HL-60 (cell line): ENCODE results near the gene KBTBD8.

Source experiments
- DNase-seq, 2 experiments: peaks; one replicate each; pipeline ENCODE4 v3.0.0-alpha.2; 2010 to 2020; ENCODE audit warnings: low read depth in 1 of 2, low spot score in 1 of 2
- H3K27ac ChIP-seq: fragments of 250-450 bp; sonication (Bioruptor Pico); replicated peaks from 2 replicates; pipeline ENCODE4 v1.5.1; 2020; ENCODE audit warnings: mild to moderate bottlenecking, moderate library complexity
- H3K27me3 ChIP-seq: fragments of 250-450 bp; sonication (Bioruptor Pico); 2 replicates; pipeline ENCODE4 v1.5.1; 2021; ENCODE audit warnings: mild to moderate bottlenecking, moderate library complexity; ENCODE audit not compliant: insufficient read depth, poor library complexity, severe bottlenecking
- H3K4me3 ChIP-seq: replicated peaks from 2 replicates; pipeline ENCODE4 v1.5.1; 2011; ENCODE audit warnings: mild to moderate bottlenecking, control low read depth, low read length; ENCODE audit not compliant: insufficient read depth
- CTCF ChIP-seq: IDR thresholded peaks from one replicate; pipeline ENCODE4 v1.5.1; 2011; ENCODE audit warnings: low read length, control low read depth, inconsistent platforms; ENCODE audit not compliant: insufficient read depth
- GABPA ChIP-seq: IDR thresholded peaks from 2 replicates; pipeline ENCODE4 v1.6.1; 2012; ENCODE audit warnings: low read depth
- POLR2AphosphoS5 ChIP-seq: IDR thresholded peaks from 2 replicates; pipeline ENCODE4 v1.6.1; 2012; ENCODE audit warnings: low read depth
- REST ChIP-seq: IDR thresholded peaks from 2 replicates; pipeline ENCODE4 v1.6.1; 2012; ENCODE audit warnings: low read depth; ENCODE audit not compliant: insufficient replicate concordance
- SPI1 ChIP-seq: IDR thresholded peaks from 2 replicates; pipeline ENCODE4 v1.6.1; 2012; ENCODE audit warnings: low read depth, mild to moderate bottlenecking, borderline replicate concordance

KBTBD8 gene

GRCh38 chr3:67047051-67047450 lies 48.9 kb downstream of the KBTBD8 start:
- no peak for DNase-seq
- peaks cover 3% of the 10 kb centered on the region for H3K27me3 ChIP-seq
- no peak for TF ChIP-seq SPI1
- TF ChIP-seq POLR2AphosphoS5: no peak
- TF ChIP-seq GABPA: no peak
- no peak for TF ChIP-seq REST
- TF ChIP-seq CTCF: no peak
- no peak overlapping the region for H3K27ac ChIP-seq
- no peak overlapping the region for H3K4me3 ChIP-seq

GRCh38 chr3:67048067-67048714 lies 50.1 kb downstream of the KBTBD8 start:
- TF ChIP-seq CTCF: no peak
- peak; percentile 70 for TF ChIP-seq SPI1
- H3K27ac ChIP-seq: no peak overlapping the region
- no peak overlapping the region for H3K4me3 ChIP-seq
- H3K27me3 ChIP-seq: peaks cover 3% of the 10 kb centered on the region
- no peak for DNase-seq

- DNase-seq: no peak
- Histone ChIP-seq H3K27ac (no peak overlapping the region), H3K4me3 (no peak overlapping the region), H3K27me3 (peaks cover 3% of the 10 kb centered on the region)
- TF ChIP-seq REST (no peak), GABPA (no peak), SPI1 (no peak), CTCF (no peak), POLR2AphosphoS5 (no peak)
Measured at GRCh38 chr3:67048715-67049074, 50.6 kb downstream of the KBTBD8 start.

GRCh38 chr3:67059443-67059842 lies 61.3 kb downstream of the KBTBD8 start:
- TF ChIP-seq POLR2AphosphoS5 (no peak), GABPA (no peak), CTCF (no peak), SPI1 (no peak), REST (no peak)
- Histone ChIP-seq H3K4me3 (no peak overlapping the region), H3K27me3 (no peaks in the 10 kb centered on the region), H3K27ac (no peak overlapping the region)
- DNase-seq: no peak
